Measurements from ENCODE around the gene PACS2.

DNA sequence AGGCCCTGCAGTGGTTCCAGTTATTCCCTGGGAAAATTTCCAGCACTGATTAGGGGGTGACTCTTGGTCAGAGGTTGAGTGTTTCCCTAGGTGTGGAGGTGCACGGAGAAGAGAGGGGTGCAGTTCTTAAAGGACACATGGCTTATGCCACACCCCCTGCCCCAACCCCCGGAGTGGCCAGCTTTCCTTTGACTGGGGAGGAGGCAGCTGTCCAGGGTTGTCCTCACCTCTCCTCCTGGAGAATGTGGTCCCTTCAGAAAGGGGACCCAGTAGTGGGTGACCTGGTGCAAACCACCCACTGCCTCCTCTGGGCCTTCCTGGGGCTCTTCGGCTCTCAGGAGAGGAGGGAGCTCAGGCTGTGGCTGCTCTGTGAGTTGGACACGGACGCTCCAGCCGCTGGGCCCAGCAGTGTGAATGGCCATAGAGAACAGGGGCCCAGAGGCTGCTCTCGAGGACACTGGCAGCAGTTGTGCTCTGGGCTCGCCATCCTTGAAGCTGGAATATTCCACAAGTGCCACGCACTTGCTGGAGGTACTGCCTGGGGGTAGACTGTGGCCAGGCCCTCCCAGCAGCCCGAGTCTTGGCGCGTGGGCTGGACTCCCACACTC, 13.6 kb downstream of the PACS2 start:
- TF ChIP-seq GABPA (IDR thresholded peaks at IDR 0.05; ENCODE audit: borderline replicate concordance, insufficient read depth, low read length) (no peak), ASH2L (IDR thresholded peaks at IDR 0.05; ENCODE audit: low read length) (no peak), ZNF274 (IDR thresholded peaks at IDR 0.05; ENCODE audit: borderline replicate concordance, extremely low read depth, low read length) (no peak), POLR2AphosphoS5 (IDR thresholded peaks at IDR 0.05; ENCODE audit: low read depth, low read length) (no peak), CHD2 (IDR thresholded peaks at IDR 0.05; ENCODE audit: low read length) (no peak), JUN (IDR thresholded peaks at IDR 0.05; ENCODE audit: low read depth, low read length) (no peak), HDAC2 (IDR thresholded peaks at IDR 0.05; ENCODE audit: borderline replicate concordance in 1 of 2, low read depth in 2 of 2, low read length in 2 of 2) (no peak), GTF2F1 (IDR thresholded peaks at IDR 0.05; ENCODE audit: borderline replicate concordance, low read depth, low read length) (no peak), POLR2A (IDR thresholded peaks at IDR 0.05; ENCODE audit: control extremely low read depth in 1 of 2, low read depth in 2 of 2, low read length in 2 of 2) (no peak)
- TF ChIP-seq, protein P1, sequence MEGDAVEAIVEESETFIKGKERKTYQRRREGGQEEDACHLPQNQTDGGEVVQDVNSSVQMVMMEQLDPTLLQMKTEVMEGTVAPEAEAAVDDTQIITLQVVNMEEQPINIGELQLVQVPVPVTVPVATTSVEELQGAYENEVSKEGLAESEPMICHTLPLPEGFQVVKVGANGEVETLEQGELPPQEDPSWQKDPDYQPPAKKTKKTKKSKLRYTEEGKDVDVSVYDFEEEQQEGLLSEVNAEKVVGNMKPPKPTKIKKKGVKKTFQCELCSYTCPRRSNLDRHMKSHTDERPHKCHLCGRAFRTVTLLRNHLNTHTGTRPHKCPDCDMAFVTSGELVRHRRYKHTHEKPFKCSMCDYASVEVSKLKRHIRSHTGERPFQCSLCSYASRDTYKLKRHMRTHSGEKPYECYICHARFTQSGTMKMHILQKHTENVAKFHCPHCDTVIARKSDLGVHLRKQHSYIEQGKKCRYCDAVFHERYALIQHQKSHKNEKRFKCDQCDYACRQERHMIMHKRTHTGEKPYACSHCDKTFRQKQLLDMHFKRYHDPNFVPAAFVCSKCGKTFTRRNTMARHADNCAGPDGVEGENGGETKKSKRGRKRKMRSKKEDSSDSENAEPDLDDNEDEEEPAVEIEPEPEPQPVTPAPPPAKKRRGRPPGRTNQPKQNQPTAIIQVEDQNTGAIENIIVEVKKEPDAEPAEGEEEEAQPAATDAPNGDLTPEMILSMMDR (IDR thresholded peaks at IDR 0.05; ENCODE audit: control extremely low read depth in 1 of 3, insufficient read depth in 1 of 3, low read depth in 1 of 3, low read length in 3 of 3), result no peak

All from H1 (cell line).